Stimulated activated CD4-positive, alpha-beta T cell treated with anti-CD3 and anti-CD28 coated beads, Interleukin-2, amount 100 ng/mL, for 4 hours (primary cell): ENCODE data around the gene KRT13.

Experiments used
- DNase-seq: peaks from one replicate; pipeline ENCODE4 v3.0.0-alpha.2; 2020; ENCODE audit warnings: low read depth

The KRT13 gene

DNA sequence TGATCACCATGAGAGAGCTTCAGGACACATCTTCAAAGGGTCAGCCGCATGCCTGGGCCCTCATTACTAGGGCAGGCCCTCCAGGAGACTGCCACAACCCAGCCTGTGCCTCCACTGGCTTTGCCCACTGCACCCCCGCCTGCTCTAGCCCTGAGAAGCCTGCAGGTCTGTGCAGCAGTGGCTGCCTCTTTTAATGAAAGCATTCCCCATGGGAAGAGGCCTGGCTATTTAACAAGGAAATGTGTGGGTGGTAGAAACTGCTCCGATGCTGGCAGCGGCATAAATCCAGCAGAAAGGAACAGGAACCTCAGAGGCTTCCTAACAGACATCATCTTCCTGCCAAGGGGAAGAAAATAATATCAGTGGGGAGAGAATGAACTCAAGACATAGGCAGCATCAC is 37.9 kb downstream of the KRT13 start:
- DNase-seq: no peak

DNA sequence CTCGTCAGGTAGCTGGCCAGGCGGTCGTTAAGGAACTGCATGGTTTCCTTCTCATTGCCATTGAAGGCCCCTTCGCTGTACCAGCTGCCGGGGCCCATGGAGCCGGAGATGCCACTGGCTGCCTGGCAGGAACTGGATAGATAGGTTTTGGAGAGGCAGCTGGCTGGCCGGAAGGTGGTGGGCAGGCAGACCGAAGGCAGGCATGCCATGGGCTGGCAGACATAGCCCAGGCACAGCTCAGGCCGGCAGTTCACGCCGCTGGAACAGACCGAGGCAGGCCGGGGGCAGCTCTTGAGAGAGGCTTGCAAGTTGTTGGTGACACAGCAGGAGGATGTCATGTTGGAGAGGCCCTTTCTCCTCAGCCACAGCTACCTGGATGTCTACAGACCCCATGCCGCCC is 38.4 kb downstream of the KRT13 start, which contains the start of gene KRT32:
KRT32 (minus strand) TSS at position 399 of the 400 bp plus-strand sequence; CDS start at position 338, 61 bp downstream.
- no peak for DNase-seq

GRCh38 chr17:41464682-41465081 is 40.7 kb downstream of the KRT13 start:
- DNase-seq: no peak

DNA sequence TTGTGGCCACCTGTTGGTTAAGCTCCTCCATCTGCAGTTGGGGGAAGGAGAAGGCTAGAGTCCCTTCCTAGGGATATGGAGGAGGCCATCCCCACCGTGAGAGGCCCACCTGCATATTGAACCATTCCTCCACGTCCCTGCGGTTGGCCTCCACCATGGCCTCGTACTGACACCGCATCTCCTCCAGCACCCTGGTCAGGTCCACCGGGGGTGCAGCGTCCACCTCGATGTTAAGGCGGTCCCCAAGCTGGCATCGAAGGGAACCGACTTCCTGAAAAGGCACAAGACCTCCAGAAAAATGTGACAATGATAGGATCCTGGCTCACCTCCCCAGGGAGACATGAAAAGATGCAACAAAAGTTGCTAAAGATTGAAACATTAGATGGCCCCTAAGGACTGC is 41.2 kb downstream of the KRT13 start:
- DNase-seq: no peak

DNA sequence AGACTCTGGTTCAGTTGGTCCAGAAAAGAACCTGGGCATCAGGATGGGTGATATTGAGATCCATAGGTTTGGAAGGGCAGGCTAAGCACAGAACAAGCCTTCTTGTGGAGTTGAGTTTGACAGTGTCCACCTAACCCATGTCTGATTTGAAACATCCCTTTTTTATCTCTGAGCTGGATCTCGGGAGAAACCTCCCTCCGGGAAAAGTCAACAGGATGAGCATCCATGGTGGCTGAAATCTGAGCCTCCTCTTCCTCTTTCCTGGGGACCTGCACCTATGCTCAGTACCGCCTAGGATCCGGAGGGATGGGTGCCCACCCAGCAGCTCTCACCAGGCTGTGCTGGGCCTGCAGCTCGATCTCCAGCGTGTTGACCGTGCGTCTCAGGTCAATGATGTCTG is 41.7 kb downstream of the KRT13 start:
- DNase-seq: no peak

DNA sequence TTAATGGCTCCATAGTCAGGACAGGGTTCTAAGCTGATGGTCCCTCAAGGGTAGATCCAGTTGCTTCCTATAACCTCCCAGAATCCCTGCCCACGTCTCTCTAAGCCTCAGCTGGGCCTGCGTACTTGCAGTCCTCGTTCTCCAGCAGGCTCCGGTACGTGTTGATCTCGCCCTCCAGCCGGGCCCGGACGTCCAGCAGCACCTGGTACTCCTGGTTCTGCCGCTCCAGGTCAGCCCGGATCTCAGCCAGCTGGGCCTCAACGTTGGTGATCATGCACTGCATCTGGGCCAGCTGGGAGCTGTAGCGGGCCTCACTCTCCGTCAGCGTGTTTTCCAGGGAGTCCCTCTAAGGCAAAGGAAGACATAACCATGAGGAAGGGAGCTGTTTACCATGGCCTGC is 42.7 kb downstream of the KRT13 start:
- no peak for DNase-seq

DNA sequence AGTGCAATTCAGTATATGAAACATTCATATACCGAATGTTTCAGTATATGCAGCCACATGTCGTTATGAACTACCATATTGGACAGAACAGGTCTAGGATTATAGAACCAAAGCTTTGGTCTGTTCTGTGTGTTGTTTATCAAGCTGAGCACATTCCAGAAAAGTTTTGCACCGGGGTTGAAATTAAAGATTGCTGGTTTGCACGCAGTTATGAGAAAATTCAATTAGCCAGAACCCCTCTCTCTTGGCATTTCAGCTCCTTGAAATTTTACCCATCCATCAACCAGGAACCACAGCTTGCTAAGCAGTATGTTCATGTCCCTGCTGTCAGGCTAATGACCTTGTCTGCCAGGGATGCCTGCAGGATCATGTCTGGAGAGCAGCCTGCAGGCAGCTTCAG is 47.7 kb downstream of the KRT13 start:
- no peak for DNase-seq

DNA sequence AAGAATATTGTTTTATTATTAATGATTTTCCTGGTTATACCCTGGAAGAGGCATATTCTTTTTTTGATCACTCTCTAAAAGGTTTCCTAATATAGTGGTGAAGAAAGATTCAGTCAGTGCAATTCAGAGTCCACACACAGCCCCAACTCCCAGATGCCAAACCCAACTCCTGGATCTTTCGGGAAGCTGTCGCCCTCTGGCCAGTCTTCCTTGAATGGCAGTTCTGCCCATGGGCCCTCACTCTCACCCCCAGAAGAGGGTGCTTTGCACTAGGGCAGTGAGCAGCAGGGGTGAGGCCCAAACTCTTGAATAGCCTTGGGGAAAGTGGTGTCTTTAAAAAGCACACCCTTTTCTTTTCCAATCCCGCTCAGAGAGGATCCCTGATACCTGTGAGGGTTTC is 49.2 kb downstream of the KRT13 start:
- no peak for DNase-seq

DNA sequence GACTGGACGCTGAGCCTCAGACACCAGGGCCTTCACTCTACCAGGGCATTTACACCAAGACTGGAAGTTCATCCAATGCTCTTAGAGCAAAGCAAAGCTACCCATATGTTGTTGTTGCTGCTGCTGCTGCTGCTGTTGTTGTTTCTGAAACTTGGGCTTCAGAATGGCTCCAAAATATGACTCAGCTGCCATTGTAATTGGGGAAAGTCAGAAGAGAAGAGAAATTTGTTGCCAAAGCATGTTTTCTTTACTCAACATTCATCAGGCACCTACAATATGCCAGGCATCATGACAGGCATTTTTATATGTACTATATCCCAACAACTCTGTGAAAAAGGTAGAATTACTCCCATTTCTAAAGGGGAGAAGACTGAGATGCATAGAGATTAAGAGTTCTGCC is 50.2 kb downstream of the KRT13 start:
- DNase-seq: no peak

GRCh38 chr17:41453066-41453465 is 52.3 kb downstream of the KRT13 start:
- DNase-seq: no peak

DNA sequence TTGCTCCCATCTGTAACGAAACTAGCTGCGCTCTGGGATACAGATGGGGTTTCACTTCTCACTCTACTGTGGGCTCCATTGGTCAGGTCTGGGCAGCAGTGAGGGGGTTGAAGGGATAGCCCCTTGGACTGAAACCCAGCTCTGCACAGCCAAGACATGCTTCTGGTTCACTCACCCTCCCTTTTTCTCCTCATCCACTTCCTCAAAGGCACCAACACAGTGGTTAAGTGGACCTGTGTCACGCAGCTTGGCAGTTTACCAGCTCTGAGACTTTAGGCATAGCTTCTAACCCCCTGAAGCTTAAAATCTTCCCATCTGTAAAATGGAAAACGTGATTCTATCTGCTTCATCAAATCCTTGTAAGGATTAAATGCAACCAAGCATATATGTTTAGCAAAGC is 53.1 kb downstream of the KRT13 start:
- DNase-seq: no peak

GRCh38 chr17:41451154-41451728 is 54.2 kb downstream of the KRT13 start:
- no peak for DNase-seq
